Hematopoietic multipotent progenitor cell treated with erythropoietin and hydrocortisone succinate and interleukin-3 and kit ligand, for 4 days (in vitro differentiated cells): Measurements from ENCODE around the gene EIF4E.
"Not testable (repeated sequence)": the region's sequence is repeated elsewhere in the genome, so short reads cannot be mapped to it uniquely, and the experiment has no call there.

ENCODE experiments used
- DNase-seq: peaks from one replicate; pipeline ENCODE4 v3.0.0-alpha.2; 2015

EIF4E gene

DNA sequence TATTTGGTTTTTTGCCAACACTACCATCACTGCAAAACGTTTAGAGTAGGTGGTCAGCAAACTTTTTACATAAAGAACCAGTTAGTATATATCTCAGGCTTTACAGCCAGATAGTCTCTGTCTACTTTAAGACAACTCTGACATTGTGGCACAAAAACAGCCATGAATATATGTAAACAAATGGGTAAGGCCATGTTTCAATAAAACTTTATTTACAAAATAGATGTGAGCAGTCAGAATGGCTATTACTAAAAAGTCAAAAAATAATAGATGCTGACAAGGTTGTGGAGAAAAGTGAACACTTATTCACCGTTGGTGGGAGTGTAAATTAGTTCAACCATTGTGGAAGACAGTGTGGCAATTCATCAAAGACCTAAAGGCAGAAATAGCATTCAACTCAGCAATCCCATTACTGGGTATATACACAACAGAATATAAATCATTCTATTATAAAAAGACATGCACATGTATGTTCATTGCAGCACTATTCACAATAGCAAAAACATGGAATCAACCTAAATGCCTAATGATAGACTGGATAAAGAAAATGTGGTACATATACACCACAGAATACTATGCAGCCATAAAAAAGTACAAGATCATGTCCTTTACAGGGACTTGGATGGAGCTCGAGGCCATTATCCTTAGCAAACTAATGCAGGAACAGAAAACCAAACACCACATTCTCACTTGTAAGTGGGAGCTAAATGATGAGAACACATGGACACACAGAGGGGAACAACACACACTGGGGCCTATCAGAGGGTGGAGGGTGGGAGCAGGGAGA lies 56.6 kb downstream of the EIF4E start:
- not testable (repeated sequence) for DNase-seq

DNA sequence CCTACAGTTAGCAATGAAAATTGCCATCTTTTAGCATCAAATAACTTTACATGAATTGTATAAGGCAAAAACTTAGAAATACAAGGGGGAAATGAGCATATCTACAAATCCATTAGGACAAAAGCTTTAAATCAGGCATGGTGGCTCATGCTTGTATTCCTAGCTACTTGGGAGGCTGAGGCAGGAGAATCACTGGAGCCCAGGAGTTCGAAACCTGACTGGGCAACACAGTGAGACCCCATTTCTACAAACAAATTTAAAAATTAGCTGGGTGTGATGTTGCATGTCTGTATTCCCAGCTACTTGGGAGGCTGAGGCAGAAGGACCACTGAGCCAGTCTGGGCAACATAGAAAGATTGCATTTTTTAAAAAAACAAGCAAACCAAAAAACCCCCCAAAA lies 61.3 kb downstream of the EIF4E start:
- no peak for DNase-seq

DNA sequence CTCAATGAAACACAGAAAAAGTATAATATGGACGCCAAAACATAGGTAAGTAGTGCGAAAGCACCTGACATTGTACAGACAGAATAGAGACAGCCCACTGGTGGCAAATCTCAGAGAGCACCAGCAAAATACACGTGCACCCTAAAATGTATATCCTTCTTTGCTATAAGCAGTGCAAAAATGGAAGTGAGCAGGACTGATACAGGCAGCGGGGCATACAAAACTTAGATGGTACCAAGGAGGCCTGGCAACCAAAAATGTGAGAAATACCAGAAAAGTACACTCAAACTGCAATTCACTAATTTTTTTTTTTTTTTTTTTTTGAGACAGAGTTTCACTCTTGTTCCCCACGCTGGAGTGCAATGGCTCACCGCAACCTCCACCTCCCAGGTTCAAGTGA lies 63.9 kb downstream of the EIF4E start:
- DNase-seq: no peak

DNA sequence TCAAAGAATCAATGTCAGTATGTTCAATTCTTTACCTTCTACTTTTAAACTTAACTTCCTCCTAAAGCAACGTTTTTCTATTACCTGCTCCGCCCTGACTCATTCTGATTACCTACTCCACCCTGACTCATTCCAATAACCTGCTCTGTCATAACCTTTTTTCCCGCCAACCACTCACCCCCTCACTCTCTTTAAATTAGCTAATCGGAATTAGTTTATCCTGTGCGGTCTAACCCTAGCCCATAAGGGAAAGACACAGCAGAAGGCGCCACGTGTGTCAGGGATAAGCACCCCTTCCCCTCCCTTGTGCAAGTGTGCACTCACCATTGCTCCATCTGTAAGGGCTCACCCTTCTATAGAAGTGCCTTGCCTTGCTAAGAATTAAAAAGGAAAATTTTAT lies 64.4 kb downstream of the EIF4E start:
- DNase-seq: no peak

GRCh38 chr4:98862371-98862770 lies 66.6 kb downstream of the EIF4E start:
- no peak for DNase-seq

DNA sequence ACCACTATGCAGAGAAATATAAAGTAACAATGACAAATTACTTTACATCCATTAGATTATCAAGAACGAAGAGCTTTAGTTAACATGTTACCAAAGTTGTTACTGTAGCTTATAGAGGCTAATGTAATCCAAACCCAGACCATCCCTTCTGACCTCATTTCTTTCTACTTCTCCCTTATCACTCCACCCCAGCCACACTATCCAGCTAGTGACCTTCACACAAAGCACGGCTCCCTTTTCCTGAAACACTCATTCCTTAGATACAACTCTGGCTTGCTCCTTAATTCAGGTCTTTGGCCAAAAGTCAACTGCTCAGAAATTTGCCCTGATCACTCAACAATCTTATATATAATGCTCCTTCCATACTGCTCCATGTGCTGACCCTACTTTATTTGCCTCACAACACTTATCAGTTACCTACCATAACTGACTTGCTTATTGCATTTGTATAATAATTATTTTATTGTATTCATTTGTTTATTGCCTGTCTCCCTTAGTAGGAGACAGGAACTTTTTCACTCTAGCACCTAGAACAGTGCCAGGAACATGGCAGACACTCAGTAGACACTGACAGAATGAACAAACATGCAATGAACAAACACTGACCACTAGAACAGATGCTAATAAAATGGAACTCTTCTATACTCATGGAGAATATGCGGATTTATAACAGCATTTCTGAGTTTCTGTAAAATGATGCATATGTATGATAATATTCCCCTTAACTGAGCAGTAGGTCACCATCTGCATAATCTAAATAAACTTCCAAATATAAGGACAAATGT lies 67.6 kb downstream of the EIF4E start:
- peak; percentile 80 for DNase-seq

DNA sequence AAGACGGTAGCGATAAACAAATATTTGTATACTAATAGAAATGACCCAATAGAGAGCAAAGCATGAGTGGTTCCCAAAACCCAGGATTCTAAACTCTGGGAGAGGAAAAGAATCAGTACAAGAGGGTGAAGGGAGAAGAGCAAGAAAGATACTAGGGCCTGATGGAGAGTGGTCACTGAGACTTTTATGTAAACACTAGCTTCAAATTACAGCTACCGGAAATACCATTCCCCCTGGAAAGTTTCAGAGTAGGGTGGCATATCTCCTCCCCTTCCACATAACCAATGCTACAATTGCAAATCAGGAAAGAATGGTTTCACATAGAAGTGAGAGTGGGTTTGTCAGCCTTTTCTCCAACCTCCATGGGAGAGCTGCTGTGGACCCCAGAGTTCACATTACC lies 77.1 kb downstream of the EIF4E start:
- DNase-seq: no peak

GRCh38 chr4:98850937-98851336 lies 78.0 kb downstream of the EIF4E start:
- no peak for DNase-seq

DNA sequence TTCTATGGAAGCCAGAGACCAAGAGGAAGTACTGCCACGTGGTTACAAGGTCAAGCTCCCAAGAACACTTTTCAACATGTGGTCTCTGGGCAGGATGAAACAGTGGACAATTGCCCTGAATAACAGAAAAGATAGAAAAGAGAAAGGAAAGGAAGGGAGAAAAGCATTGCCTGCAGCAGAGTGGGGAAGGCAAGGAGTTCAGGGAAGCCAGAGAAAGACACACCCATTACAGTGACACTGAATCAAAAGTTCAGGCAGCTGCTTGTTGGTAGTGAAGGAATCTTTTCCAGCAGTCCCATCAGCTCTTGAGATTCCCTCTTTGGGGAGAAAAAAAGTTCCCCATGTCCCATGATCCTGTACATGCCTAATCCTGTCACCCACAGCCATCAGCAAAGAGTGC lies 80.5 kb downstream of the EIF4E start:
- no peak for DNase-seq

GRCh38 chr4:98845960-98846359 lies 83.0 kb downstream of the EIF4E start:
- DNase-seq: no peak

GRCh38 chr4:98842917-98843316 lies 86.0 kb downstream of the EIF4E start:
- not testable (repeated sequence) for DNase-seq

- peak; percentile 34 for DNase-seq
Observed at GRCh38 chr4:98838977-98839618, 89.8 kb downstream of the EIF4E start.

GRCh38 chr4:98838531-98838930 lies 90.4 kb downstream of the EIF4E start:
- DNase-seq: no peak

DNA sequence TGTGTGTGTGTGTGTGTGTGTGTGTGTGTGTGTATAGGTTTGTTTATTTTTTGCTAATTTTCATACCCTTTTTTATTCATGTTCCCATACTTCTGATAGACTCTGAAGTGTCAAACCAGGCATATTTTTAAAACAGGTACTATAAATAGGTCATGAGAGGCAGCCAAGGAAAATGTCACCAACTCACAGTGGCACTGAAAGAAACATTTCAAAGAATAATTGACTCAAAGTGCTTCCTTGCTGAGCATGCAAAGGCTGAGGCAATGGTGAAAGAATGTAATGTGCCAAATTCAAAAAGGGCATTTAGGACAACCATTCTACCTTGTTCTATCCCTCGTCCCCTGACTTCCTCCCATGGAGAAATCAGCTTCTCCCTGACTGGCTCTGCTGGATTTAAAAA lies 95.5 kb downstream of the EIF4E start:
- no peak for DNase-seq

GRCh38 chr4:98831036-98831435 lies 97.9 kb downstream of the EIF4E start:
- DNase-seq: not testable (repeated sequence)
